ENCODE measurements around the gene TBX1.

GRCh38 chr22:19772422-19772672 is 11.8 kb downstream of the TBX1 start:
- no peak for TF ChIP-seq CTCF (IDR thresholded peaks at IDR 0.05; ENCODE audit: low read depth, low read length, poor library complexity, severe bottlenecking)
- TF ChIP-seq EZH2phosphoT487 (IDR thresholded peaks at IDR 0.05; ENCODE audit: borderline replicate concordance, low read length), result no peak

Data from DOHH2 (cell line).